GM23338 (cell line): ENCODE data around the gene PAK1.

Experiments used
- CREB1 ChIP-seq: fragments of 250-450 bp; sonication (Bioruptor Pico); IDR thresholded peaks from 2 replicates; pipeline ENCODE4 v1.5.0; 2020; ENCODE audit warnings: low read depth, mild to moderate bottlenecking, moderate library complexity
- CTCF ChIP-seq, 2 experiments: fragments of 200-600 bp in 1 of 2; sonication (generic) in 1 of 2; conservative IDR thresholded peaks; 2 replicates each; pipeline versions ENCODE4 v1.5.1 to v1.6.1; 2016 to 2017; ENCODE audit warnings: antibody characterized with exemption in 2 of 2, low read depth in 2 of 2, mild to moderate bottlenecking in 2 of 2, moderate library complexity in 1 of 2
- ETS1 ChIP-seq: IDR thresholded peaks from 2 replicates; pipeline ENCODE4 v1.6.1; 2016; ENCODE audit warnings: antibody characterized with exemption
- EZH2 ChIP-seq: fragments of 200-600 bp; sonication (generic); IDR thresholded peaks from one replicate; pipeline ENCODE4 v1.8.0; 2017; ENCODE audit warnings: antibody characterized with exemption, mild to moderate bottlenecking, low read depth; ENCODE audit not compliant: unreplicated experiment
- EZH2phosphoT487 ChIP-seq: fragments of 200-600 bp; sonication (generic); IDR thresholded peaks from one replicate; pipeline ENCODE4 v1.8.1; 2018; ENCODE audit warnings: antibody characterized with exemption; ENCODE audit not compliant: unreplicated experiment
- JUNB ChIP-seq: IDR thresholded peaks from one replicate; pipeline ENCODE4 v1.6.1; 2016; ENCODE audit warnings: antibody characterized with exemption; ENCODE audit not compliant: unreplicated experiment
- NANOG ChIP-seq: IDR thresholded peaks from 2 replicates; pipeline ENCODE4 v1.6.1; 2016; ENCODE audit warnings: antibody characterized with exemption, borderline replicate concordance
- POLR2AphosphoS5 ChIP-seq: IDR thresholded peaks from 2 replicates; pipeline ENCODE4 v1.6.1; 2016; ENCODE audit warnings: antibody characterized with exemption, low read depth
- REST ChIP-seq: IDR thresholded peaks from one replicate; pipeline ENCODE4 v1.6.1; 2018; ENCODE audit warnings: antibody characterized with exemption; ENCODE audit not compliant: unreplicated experiment
- STAT1 ChIP-seq: IDR thresholded peaks from one replicate; pipeline ENCODE4 v1.6.1; 2016; ENCODE audit warnings: antibody characterized with exemption; ENCODE audit not compliant: unreplicated experiment
- ZNF331 ChIP-seq: fragments of 250-450 bp; sonication (Bioruptor Pico); IDR thresholded peaks from 2 replicates; pipeline ENCODE4 v1.5.0; 2020; ENCODE audit warnings: low read depth, mild to moderate bottlenecking, moderate library complexity
- ZNF462 ChIP-seq: fragments of 250-450 bp; sonication (Bioruptor Pico); IDR thresholded peaks from 2 replicates; pipeline ENCODE4 v1.5.0; 2020; ENCODE audit warnings: mild to moderate bottlenecking, moderate library complexity

GRCh38 chr11:77416357-77416756 is 57.5 kb downstream of the PAK1 start:
- no peak for TF ChIP-seq CTCF (conservative IDR thresholded peaks at IDR 0.05; ENCODE audit: low read depth in 2 of 2)
- no peak for TF ChIP-seq POLR2AphosphoS5
- TF ChIP-seq EZH2 = no peak
- TF ChIP-seq EZH2phosphoT487 = no peak
- TF ChIP-seq REST = no peak
- no peak for TF ChIP-seq ZNF462 (CRISPR knock-in tag)
- no peak for TF ChIP-seq JUNB
- TF ChIP-seq STAT1 = no peak
- TF ChIP-seq ETS1 = no peak
- TF ChIP-seq CREB1 = no peak
- TF ChIP-seq ZNF331 (CRISPR knock-in tag) = no peak
- TF ChIP-seq NANOG = no peak
